Mucosa of stomach (tissue), 1 donor: ENCODE data around the gene FCGR3A.

Experiments used
- H3K27me3 ChIP-seq: one replicate; pipeline ENCODE4 v1.7.0; 2013; ENCODE audit warnings: mild to moderate bottlenecking, low read length; ENCODE audit not compliant: control insufficient read depth, insufficient read depth
- H3K36me3 ChIP-seq: one replicate; pipeline ENCODE4 v1.7.0; 2013; ENCODE audit warnings: low read length; ENCODE audit not compliant: control insufficient read depth, insufficient read depth
- H3K4me1 ChIP-seq: one replicate; pipeline ENCODE4 v1.7.0; 2013; ENCODE audit warnings: mild to moderate bottlenecking, low read length; ENCODE audit not compliant: control insufficient read depth, insufficient read depth
- H3K4me3 ChIP-seq: one replicate; pipeline ENCODE4 v1.7.0; 2013; ENCODE audit warnings: low read length
- H3K9ac ChIP-seq: one replicate; pipeline ENCODE4 v1.7.0; 2013; ENCODE audit warnings: mild to moderate bottlenecking, low read length, moderate library complexity
- H3K9me3 ChIP-seq: one replicate; pipeline ENCODE4 v1.7.0; 2013; ENCODE audit warnings: mild to moderate bottlenecking, low read length, moderate library complexity; ENCODE audit not compliant: control insufficient read depth
- donor health status: Pancreatic carcinoma.

Gene FCGR3A

DNA sequence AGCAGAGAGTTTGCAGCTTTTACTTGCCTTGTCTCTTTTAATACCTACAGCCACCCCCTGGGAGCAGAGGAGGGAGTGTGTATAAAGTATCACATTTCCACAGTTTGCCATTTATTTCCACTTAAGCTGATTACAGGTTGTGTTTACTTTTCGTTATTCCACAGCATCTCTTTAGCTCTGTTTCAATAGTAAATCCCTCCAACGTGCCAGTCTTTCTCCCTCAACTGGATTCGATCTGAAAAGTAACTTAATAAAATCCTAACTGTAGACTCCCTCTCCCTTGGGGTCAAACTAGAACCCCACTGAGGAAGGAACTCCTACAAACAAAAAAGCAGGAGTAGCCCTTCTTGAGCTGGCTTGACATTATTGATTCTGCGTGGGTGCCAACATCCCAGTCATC lies 47.4 kb downstream of the FCGR3A start:
- H3K4me3 ChIP-seq, result no peak overlapping the region
- no peaks in the 10 kb centered on the region for H3K36me3 ChIP-seq
- peaks cover 15% of the 10 kb centered on the region for H3K27me3 ChIP-seq
- no peak overlapping the region for H3K9ac ChIP-seq
- no peaks in the 10 kb centered on the region for H3K4me1 ChIP-seq
- no peaks in the 10 kb centered on the region for H3K9me3 ChIP-seq

DNA sequence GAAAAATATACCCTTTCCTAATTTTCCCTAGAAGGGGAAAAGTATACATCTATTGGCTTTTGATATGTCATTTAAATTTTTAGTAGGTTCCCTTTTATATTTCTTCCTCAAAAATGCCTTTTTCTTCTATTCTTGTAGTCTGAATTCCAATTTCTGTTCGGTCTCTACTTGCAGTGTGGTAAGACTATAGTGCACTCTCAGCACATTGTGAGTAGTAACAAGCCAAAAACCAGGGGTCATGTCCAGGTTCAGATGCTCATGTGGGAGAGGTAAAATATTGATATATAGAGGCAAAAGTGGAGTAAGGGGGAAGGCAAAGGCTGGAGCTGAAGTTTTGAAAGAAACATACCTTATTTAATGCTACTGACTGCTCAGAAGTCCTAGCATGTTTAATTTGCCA lies 48.4 kb downstream of the FCGR3A start:
- Histone ChIP-seq H3K4me1 (no peaks in the 10 kb centered on the region), H3K27me3 (peaks cover 15% of the 10 kb centered on the region), H3K9ac (no peak overlapping the region), H3K36me3 (no peaks in the 10 kb centered on the region), H3K9me3 (no peaks in the 10 kb centered on the region), H3K4me3 (no peak overlapping the region)

DNA sequence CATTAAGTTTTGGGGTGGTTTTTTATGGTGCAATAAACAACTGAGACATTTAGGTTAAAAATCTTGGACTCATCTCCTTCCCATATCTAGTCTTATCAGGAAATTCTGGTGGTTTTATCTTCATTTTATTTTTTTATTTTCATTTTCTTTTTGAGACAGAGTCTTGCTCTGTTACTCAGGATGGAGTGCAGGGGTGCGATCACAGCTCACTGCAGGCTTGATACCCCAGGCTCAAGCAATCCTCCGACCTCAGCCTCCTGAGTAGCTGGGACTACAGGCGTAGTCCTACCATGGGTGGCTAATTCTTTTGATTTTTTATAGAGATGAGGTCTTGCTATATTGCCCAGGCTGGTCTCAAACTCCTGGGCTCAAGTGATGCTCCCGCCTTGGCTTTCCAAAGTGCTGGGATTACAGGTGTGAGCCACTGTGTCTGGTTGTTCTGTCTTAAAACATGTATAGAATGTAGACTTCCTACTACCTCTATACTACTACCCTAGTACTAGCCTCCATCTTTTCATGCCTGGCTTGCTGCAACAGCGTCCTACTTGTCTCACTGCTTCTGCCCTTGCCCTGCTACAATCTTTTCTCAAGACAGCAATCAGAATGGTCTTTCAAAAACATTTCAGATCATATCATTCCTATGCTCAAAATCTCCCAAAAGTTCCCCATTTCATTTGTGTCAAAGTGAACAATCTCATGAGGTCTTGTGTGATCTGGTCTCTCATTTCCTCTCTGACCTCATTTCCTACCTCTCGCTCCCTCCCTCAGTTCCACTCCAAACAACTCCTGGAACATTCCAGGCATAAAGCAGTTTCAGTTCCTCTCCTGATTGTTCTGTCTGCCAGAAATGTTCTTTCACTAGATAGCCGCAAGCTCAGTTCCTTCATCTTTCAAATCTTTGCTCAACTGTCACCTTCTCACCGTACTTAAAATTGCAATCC lies 50.2 kb downstream of the FCGR3A start:
- Histone ChIP-seq H3K9me3 (no peaks in the 10 kb centered on the region), H3K27me3 (peaks cover 16% of the 10 kb centered on the region), H3K4me3 (no peak overlapping the region), H3K9ac (no peak overlapping the region), H3K4me1 (no peaks in the 10 kb centered on the region), H3K36me3 (no peaks in the 10 kb centered on the region)

DNA sequence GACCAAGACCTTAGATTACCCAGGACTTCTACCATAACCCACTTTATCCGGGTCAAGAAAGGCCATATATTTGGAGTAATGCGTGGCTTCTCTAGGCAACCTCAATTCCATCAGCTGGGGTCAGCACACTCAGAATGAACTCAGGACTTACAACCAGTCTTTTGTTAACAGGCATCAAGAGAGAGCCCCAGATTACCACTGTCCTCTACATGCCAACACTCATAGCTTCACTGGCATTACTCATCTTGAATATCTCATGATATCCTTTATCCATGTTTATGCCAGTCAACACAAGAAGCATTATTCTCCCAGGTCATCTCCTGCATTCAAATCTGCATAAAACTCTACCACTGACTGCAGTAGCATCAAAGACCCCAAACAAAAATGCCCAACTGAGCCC lies 51.0 kb downstream of the FCGR3A start:
- H3K9ac ChIP-seq, result no peak overlapping the region
- no peaks in the 10 kb centered on the region for H3K9me3 ChIP-seq
- no peaks in the 10 kb centered on the region for H3K36me3 ChIP-seq
- no peaks in the 10 kb centered on the region for H3K4me1 ChIP-seq
- H3K4me3 ChIP-seq, result no peak overlapping the region
- peaks cover 21% of the 10 kb centered on the region for H3K27me3 ChIP-seq

DNA sequence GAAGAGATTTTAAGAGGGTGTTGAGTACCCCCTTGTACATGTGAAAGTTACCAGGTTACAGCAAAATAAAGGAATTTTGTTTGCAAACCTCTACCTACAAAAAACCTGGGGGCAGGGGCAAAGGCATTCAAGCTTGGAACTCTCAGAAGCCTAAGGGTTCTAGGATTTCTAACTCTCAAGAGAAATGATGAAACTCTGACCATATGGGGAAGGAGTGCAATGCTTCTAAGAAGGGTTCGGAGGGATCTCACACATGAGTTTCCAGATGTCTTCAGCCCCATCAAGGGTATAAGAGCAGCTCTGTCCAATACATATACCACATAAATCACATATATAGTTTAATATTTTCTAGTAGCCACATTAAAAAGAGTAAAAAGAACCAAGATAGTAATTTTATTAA lies 51.7 kb downstream of the FCGR3A start:
- no peaks in the 10 kb centered on the region for H3K9me3 ChIP-seq
- peaks cover 22% of the 10 kb centered on the region for H3K27me3 ChIP-seq
- no peak overlapping the region for H3K9ac ChIP-seq

DNA sequence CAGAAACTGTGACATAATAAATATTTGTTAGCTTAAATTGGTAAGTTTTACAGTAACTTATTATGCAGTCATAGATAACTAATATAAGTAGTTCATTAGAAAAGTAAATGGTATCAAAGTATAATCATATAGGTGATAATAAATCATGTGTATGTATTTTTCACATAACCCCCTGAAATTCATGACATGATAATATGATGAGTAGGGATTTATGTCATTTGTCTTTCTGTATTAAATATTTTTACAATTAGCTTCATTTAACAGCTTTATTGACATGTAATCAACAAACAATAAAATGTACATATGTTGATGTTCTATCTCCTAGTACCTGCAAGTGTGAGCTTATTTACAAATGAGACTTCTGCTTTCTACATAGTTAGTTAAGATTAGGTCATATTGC lies 54.1 kb downstream of the FCGR3A start:
- H3K27me3 ChIP-seq, result peaks cover 27% of the 10 kb centered on the region
- no peak overlapping the region for H3K9ac ChIP-seq
- H3K4me1 ChIP-seq, result no peaks in the 10 kb centered on the region
- no peaks in the 10 kb centered on the region for H3K9me3 ChIP-seq
- no peaks in the 10 kb centered on the region for H3K36me3 ChIP-seq
- H3K4me3 ChIP-seq, result no peak overlapping the region

More for the DNA sequence above, 51.7 kb downstream of the FCGR3A start:
- Histone ChIP-seq H3K4me3 (no peak overlapping the region), H3K4me1 (no peaks in the 10 kb centered on the region), H3K36me3 (no peaks in the 10 kb centered on the region)

DNA sequence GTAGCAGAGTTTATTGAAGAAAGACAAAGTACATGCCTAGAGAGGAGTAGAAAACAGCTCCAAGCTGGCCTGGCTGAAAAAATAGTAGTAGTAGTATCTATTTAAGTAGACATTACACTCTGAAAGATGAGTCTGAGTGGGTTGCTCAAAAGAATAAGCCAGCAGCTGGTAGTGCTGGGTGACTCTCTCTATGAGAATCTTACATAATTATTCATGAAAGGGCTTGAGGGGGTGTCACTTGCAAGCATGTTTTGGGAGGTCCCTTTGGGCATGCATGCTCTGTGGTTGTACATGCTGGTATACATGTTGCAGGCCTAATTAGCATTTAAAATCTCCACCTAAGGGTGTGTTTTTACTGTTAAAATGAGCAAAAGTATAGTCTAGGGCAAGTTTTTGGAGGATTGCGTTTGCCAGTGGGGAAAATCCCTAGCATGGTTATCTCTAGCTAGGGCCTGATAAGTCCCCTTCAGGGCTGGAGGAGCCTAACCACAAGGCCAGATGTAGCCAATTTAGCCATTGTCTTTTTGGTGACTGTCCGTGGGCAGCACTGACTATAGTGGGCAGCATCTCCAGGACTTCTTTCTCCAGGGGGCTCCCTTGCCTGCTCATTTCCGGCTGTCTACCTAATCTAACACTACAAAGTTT lies 55.4 kb downstream of the FCGR3A start:
- H3K4me3 ChIP-seq, result no peak overlapping the region
- peaks cover 31% of the 10 kb centered on the region for H3K27me3 ChIP-seq
- no peaks in the 10 kb centered on the region for H3K9me3 ChIP-seq
- no peaks in the 10 kb centered on the region for H3K36me3 ChIP-seq
- H3K4me1 ChIP-seq, result no peaks in the 10 kb centered on the region
- no peak overlapping the region for H3K9ac ChIP-seq

DNA sequence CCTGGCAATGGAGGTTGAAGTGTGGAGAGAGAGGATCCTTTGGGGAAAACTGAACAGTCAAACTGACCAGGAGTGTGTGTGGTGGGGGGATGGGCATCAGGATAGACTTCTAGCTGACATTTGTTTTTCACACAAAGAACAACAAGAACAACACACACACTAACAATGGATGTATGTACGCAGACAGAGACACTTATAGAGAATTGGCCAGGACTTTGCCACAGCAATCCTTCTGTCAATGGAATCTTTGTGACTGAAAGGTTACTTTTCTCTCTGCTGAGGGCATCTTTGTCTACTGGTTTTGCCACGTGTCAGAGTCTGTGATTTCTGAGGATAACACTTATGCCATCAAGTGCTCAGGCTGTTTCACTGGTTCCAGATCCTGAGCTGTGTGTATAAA lies 56.8 kb downstream of the FCGR3A start:
- peaks cover 29% of the 10 kb centered on the region for H3K27me3 ChIP-seq
- H3K36me3 ChIP-seq, result no peaks in the 10 kb centered on the region
- no peaks in the 10 kb centered on the region for H3K4me1 ChIP-seq
- no peak overlapping the region for H3K4me3 ChIP-seq
- no peaks in the 10 kb centered on the region for H3K9me3 ChIP-seq
- no peak overlapping the region for H3K9ac ChIP-seq
